Stimulated activated CD4-positive, alpha-beta T cell treated with anti-CD3 and anti-CD28 coated beads, Interleukin-15, amount 100 ng/mL, for 48 hours (primary cell): ENCODE data around the gene KLK3.

Experiments used
- DNase-seq, 2 donors: peaks; one replicate each; pipeline ENCODE4 v3.0.0-alpha.2; 2020; ENCODE audit warnings: low read depth in 2 of 2

KLK3 gene

DNA sequence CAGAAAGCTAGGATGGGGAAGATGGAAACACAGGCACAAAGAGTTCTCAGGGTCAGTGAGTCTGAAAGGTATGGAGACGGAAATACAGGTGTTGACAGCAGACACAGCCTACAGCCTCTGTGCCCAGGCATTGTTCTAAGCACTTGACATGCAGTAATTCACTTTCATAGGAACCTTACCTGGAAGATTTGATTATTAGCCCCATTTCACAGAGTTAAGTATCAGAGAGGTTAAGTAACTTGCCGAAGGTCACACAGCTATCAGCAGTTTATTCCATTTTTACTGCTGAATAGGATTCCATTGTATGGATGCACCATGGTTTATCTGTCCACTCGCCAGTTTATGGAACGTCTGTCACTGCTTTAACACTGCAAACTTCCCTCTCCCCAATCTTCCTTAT lies 43.3 kb downstream of the KLK3 start:
- no peak for DNase-seq

DNA sequence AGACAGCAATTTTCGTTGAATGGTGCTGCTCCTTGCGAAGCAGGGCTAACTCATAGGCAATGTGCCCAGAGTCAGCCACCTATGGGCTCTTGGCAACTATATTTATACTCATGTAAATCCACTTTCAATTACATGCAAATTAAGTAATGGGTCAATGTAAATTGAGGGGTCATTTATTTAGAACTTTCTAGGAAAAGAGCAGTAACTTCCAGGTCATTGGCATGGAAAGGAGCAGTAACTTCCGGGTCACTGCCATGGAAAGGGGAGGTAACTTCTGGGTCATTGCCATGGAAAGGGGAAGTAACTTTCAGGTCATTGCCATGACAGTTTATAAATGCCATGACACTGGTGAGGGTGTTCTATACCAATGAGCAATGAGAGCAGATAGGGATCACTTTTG lies 44.9 kb downstream of the KLK3 start:
- no peak for DNase-seq

DNA sequence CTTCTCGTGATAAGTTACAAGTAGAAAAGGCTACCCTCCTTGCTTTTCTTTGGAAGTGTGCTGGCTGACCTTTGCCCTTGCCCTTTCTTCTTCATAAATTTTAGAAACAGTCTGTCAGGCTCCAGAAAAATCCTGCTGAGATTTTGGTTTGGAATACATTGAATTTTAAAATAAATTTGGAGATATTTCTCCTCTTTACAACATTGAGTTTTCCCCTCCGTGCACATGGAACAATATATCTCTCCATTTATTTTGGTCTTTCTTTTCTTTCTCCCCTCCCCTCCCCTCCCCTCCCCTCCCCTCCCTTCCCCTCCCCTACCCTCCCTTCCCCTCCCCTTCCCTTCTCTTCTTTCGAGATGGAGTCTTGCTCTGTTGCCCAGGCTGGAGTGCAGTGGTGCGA lies 47.9 kb downstream of the KLK3 start:
- DNase-seq = no peak

DNA sequence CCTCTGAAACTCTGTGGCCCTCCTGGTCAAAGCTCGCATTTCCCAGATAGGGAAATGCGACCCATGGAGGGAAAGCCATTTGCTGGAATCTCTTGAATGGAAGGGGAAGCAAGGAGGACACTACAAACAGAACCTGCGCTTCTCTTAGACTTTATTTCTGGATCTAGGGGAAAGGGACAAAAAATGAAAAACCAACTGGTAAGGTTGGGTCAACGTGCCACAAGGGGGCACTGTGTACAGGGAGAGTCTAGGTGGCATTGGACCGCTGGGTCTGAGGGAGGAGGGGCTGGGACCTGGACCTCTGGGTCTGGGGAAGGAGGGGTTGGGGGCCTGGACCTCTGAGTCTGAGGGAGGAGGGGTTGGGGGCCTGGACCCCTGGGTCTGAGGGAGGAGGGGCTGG lies 51.5 kb downstream of the KLK3 start:
- DNase-seq = no peak

DNA sequence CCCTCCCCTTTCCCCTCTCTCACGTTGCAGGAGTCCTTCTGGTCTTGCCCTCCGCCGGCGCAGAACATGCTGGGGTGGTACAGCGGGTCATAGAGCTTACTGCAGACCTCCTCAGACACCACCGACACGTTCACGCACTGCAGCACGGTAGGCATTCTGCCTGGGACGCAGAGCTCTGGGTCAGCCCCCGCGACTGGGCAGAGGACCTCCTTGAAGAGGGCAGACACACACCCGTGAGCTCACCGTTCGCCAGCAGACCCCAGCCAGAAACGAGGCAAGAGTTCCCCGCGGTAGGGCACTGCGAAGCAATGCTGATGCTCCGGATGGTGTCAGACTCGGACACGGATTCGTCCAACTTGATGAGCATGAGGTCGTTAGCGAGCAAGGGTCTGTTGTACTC lies 53.6 kb downstream of the KLK3 start:
- no peak for DNase-seq

DNA sequence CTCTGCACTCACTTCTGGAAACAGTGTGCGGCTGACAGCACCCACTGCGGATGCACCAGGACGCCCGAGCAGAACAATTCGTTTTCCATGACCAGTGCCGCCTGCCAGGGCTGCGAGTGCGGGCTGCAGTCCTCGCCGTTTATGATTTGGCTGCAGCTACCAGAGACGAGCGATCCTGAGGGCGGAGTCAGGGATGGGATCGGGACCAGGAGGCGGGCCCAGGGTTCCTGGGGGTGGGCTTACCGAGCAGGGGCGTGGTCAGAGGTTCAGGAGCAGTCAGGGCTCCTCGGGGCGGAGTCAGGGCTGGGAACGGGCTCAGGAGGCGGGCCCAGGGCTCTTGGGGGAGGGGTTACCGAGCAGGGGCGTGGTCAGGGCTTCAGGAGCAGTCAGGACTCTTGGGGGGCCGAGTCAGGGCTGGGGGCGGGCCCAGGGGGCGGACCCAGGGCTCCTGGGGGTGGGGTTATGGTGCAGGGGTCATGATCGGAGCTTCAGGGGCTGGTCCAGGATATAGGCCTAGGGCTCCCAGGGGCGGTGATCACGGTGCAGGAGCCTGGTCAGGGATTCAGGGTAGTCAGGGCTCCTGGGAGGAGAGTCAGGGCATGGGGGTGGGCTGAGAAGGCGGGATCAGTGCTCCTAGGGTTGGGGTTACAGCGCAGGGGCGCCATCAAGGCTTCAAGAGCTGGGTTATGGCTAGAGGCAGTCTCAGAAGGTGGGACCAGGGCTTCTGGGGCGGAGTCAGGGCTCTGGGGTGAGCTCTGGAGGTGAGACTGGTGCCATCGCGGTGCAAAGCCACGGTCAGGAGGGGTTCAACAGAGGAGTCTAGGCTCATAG lies 54.7 kb downstream of the KLK3 start:
- DNase-seq = peak in 1 of 2 donors; percentile 52
